Activated naive CD4-positive, alpha-beta T cell (primary cell): ENCODE results near the gene NCSTN.

Source experiments
- DNase-seq, 4 experiments: peaks; one replicate each; lab custom pipeline; 2025; lab: John Stamatoyannopoulos, UW

NCSTN gene

GRCh38 chr1:160351629-160352028 is 8.4 kb downstream of the NCSTN start:
- no peak for DNase-seq

- no peak for DNase-seq
These were observed 9.4 kb downstream of the NCSTN start for GRCh38 chr1:160352555-160352954.

GRCh38 chr1:160353223-160353622 is 10.0 kb downstream of the NCSTN start:
- no peak for DNase-seq

GRCh38 chr1:160354388-160354985 is 11.3 kb downstream of the NCSTN start:
- no peak for DNase-seq

- no peak for DNase-seq
These were observed 14.3 kb downstream of the NCSTN start for GRCh38 chr1:160357286-160358002.

GRCh38 chr1:160358073-160358472 is 14.9 kb downstream of the NCSTN start:
- no peak for DNase-seq

DNA sequence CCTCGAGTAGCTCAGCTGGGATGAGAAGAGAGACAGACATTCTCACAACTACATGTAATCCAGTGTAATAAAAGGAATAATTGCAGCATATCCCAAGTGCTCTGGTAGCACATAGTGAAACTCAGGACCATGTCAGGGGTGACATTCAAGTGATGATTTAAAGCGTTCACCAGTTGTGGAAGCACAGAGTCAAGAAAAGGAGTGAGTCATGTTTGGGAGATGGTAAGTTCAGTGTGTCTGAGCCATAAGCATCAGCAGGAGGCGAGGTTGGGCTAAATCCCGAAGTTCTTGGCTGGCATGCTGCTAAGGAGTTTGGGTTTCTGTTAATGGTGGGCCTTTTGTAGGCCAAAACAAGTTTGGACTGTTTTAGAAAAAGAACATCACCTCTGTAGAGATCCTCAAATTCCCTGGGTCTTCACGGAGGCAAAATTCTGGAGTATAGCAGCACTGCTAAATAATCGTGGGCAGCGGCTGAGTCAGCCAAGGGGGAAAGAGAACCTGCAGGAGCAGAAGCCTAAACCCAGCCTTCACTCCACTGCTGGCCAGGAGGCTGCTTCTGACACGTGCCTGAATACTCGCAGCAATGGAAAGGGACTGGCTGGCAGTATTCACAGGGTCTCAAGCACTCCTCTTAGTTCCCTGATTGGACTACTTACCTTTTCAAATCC is 16.5 kb downstream of the NCSTN start:
- DNase-seq, result no peak

DNA sequence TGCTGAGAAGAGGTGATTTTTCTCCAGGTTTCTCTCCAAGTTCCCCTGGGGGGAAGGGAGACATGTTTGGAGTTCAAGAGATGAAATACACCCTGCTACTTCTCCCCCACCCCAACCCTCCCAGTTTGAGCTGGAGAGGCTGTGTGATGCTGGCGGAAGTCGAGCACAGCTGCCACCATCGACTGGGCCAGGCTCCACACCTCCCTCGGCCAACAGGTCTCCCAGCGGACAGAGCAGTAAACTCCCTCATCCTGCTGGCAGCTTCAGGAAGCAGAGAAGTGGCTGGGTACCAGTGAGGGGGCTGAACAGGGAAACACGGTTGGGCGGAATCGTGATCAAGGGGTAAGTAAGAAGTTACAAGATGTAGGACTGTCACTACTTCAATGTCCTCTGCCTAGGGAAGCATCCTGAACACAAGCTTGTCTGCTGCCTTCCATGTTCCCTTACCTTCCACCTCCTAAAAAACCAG is 17.1 kb downstream of the NCSTN start:
- DNase-seq, result no peak

- no peak for DNase-seq
These were observed 18.0 kb downstream of the NCSTN start for GRCh38 chr1:160361199-160361598.

- DNase-seq, result no peak
These were observed 18.6 kb downstream of the NCSTN start for GRCh38 chr1:160361814-160362167.

DNA sequence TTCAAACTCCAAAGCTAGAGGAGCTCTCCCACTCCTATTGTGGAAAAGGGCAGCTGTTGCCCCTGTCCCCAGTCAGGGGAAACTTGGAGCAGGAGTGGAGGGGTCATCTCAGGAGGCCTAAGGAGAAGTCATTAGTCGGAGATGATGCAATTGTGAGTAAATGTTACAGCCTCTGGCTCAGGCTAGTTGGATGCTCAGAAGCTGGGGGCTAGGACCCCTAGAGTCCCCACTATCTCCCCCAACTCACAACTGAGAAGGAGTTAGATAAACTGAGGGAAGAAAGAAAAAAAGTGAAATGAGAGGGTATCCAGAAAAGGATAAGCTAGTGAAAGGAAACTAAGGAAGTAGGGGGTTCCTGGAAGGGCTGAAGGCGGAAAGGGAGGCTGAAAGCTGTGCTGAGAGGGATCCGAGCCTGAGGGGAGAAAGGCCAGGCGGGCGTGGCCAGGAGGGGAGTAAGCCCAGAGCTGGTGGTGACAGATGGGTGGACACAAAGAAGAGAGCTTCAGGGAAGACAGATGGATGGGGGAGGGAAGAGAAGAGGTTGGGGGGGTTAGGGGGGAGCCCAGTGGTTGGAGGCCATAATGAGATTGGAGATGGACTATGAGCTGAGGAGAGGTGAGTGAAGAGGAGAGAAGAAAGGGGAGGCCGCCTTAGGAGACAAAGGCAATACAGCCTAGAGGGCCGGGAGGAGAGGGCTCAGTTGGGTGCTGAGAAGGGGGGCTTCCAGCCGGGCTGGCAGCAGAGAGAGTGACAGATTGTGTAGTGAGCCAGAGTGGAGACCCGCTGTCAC is 19.2 kb downstream of the NCSTN start:
- DNase-seq, result no peak

DNA sequence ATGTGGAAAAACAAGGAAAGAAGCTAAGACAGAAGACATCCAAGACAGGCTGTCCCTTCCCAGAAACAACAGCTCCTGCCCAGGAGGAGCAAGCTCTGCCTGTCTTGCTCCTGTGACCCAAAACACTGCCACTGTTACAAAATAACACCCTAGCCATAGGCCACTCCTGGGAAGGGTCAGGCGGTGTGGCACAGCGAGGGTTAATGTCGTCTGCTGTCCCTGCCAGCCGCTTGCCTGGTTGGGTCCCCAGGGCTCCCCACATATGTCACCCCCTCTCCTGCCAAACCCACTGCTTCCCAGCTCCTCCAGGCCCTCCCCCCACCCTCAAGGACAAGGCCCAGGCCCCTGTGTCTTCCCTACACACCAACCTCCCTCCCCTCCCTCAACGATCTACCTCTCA is 19.8 kb downstream of the NCSTN start:
- DNase-seq, result no peak

- DNase-seq, result no peak
These were observed 21.0 kb downstream of the NCSTN start for GRCh38 chr1:160363951-160364735.

GRCh38 chr1:160365325-160365724 is 22.1 kb downstream of the NCSTN start:
- no peak for DNase-seq

DNA sequence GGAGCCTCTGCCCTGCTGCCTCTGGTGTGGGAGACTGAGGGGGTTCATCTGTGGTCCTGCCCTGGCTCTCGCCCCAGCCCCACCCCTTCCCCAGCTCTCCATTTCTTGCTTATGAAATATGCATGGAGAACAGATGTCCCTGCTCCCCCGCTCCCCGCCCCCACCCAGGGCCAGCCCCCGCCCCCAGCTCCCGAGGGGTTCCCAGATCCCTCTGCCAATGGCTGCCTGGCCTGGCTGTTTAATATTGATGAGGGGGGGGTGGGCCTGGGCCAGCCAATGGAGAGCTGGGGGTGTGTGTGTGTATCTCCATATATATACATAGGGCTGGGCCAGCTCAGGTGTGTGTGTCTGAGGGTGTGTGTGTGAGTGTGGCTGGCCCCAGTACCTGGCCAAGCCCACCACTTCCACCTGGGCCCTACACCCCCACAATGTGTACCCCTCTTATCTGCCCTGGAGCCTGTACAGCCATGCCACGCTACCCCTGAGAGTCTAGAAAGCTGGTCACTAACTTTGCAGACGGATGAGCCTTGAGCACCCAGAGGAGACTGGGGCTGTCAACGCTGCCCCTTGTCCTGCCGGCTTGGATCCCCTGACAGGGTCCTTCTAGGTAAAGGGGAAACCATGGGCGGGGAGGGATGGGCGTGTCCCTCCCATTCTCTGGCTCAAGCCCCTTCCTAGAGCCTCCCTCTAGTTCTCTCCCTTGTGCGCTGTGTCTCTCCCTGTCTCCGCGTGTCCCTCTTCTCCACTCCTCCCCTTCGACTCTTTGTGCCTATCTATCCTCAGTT is 23.7 kb downstream of the NCSTN start, which contains the start of gene NHLH1:
NHLH1 (plus strand) TSS at position 341 of the 785 bp plus-strand sequence. CDS start 3,661 bp downstream, outside the sequence.
- DNase-seq, result no peak

DNA sequence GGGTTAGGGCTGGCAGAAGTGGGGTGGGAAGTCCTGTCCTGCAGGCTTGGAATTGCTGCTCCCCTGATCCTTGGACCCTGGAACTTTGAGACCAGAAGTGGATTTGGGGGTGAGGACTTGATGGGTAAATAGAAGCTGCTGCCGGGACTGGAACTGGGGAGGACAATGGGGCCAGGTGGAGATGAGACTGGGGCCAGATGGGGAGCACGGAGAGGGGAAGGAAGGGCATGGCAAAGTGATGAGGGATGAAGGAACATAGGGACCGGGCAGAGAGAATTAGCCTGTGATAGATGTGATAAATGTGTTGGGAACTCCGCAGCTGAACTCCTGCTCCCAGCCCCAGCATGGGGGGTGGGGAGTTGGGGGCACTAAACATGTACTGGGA is 24.3 kb downstream of the NCSTN start:
- DNase-seq, result no peak

DNA sequence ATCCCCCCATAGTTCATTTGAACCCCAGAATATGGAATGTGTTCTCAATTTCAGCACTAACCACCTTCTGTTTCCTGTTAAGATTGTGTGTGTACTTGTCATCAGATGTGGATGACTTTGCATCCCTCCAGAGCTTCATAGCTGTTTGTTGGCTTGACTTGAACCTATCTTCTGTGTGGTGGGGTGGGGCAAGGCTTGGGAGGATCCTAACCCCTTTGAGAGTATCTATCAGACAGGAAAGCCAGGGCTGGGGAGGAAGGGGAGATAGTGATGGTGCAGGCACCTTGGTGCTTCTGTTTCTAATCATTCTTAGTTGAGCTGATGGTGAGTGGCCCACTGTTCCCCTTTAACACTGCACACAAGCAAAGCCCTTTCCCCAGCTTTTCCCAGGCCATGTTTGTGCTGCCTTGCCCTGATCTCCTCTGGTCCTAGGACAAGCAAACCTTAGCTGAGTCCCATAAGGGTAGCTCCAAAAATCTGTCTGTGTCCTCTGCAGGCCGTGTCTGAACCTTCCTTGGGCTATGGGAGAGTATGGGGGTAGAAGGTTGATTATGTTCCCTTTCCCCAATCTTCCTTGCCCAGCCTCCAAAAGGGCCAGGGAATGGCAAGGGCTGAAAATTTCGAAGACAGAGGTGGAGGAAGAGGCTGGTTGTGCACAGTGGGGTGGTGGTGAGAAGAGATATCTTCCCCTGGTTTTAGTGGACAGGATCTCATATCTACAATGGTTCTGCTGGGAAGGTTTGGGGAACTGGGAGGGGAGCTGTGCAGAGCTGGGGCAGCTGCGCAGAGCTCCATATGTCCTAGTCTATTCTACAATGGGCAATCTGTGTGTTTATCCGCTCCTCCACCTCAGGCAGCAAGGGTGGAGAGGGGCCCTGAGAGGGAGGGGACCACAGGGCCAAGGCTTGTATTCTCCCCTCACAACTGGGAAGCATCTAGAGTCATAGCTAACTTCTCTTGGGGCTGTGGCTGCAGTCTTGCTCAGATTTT is 25.0 kb downstream of the NCSTN start:
- DNase-seq, result no peak

DNA sequence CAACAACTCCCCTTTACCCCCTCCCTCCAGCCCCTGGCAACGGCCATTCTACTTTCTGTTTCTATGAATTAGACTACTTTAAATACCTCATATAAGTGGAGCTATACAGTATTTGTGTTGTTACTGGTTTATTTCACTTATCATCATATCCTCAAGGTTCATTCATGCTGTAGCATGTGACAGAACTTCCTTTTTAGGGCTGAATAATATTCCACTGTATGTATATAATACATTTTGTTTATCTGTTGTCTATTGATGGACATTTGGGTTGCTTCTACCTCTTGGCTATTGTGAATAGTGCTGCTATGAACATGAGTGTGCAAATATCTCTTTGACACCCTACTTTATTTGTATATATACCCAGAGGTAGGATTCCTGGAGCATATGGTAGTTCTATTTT is 25.9 kb downstream of the NCSTN start:
- DNase-seq, result no peak

DNA sequence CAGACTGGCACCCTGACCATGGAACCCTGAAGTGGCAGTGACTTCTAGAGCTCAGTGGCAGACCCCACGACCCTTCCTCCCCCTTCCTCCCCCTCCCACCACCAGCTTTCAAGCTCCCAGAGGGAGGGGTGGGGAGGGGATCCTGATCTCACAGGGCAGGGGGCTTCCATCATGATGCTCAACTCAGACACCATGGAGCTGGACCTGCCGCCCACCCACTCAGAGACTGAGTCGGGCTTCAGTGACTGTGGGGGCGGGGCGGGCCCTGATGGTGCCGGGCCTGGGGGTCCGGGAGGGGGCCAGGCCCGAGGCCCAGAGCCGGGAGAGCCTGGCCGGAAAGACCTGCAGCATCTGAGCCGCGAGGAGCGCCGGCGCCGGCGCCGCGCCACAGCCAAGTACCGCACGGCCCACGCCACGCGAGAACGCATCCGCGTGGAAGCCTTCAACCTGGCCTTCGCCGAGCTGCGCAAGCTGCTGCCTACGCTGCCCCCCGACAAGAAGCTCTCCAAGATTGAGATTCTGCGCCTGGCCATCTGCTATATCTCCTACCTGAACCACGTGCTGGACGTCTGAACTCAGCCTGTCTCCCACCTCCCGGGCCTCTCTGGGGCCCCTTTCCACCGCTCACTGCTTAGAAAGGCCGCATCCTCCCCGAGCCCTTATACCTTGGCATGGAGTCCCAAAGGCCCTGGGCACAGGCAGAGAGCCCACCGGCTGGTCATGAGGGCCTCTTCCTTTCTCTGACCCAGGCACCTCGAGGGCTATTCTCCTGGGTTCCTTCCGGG is 27.6 kb downstream of the NCSTN start:
- no peak for DNase-seq
